Epithelial cell of prostate (primary cell): ENCODE results near the gene SRSF7.
"Not testable (repeated sequence)": the region's sequence is repeated elsewhere in the genome, so short reads cannot be mapped to it uniquely, and the experiment has no call there.

Source experiments
- DNase-seq: peaks from one replicate; pipeline ENCODE4 v3.0.0-alpha.2; 2011; ENCODE audit warnings: low read depth, low spot score
- H3K27ac ChIP-seq: fragments of 450-650 bp; 2 replicates; pipeline ENCODE4 v1.5.1; 2017; ENCODE audit warnings: mild to moderate bottlenecking

SRSF7 gene

DNA sequence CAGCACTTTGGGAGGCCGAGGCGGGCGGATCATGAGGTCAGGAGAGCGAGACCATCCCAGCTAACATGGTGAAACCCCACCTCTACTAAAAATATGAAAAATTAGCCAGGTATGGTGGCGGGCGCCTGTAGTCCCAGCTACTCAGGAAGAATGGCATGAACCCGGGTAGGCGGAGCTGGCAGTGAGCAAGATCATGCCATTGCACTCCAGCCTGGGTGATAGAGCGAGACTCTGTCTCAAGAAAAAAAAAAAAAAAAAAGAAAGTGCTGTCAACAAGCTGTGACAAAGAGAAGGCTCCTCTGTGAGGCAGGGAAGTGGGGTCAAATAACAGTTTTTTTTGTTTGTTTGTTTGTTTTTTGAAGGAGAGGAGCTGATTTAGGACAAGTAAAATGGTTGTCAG, 42.7 kb downstream of the SRSF7 start:
- DNase-seq, H3K27ac ChIP-seq: not testable (repeated sequence)

DNA sequence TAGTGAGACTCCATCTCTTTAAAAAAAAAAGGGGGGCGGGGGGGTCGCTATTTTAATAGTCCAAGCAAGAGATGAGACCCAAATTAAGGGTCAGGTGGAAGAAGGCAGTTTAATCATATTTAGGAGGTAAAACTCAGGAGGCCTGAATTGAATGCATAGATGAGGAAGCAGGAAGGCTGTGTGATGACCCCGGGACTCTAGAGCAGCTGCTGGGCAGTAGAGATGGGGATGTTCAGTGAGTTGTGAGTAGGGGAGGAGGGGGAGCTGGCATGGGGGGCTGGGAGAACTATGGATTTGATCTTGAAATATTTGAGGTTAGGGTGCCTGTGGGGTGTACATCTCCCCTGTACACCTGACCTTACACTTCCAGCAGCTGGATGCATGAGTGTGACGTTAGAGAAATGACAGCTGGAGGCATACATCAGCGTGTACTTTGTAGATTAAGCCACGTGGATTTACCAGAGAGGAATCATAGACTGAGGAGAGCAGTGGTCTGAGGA, 44.3 kb downstream of the SRSF7 start:
- no peak for DNase-seq
- no peak overlapping the region for H3K27ac ChIP-seq

DNA sequence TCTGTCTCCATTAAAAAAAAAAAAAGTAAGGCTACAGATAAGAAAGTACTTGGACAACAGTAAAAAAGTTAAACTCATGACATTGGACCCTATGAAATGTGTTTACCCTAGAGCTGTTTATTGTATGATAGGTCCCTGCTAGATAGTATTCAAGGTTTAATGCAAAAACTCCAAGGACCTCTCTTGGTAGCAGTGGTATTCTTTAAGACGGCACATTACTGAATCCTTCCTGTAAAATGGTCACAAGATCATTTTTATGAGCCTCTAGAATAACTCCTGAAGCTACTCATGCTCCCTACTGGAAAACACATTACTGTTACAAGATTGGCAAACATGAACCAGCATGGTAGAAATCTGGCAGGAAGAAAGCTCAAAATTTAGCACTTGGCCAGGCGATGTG, 46.5 kb downstream of the SRSF7 start:
- no peak overlapping the region for H3K27ac ChIP-seq
- DNase-seq = no peak

DNA sequence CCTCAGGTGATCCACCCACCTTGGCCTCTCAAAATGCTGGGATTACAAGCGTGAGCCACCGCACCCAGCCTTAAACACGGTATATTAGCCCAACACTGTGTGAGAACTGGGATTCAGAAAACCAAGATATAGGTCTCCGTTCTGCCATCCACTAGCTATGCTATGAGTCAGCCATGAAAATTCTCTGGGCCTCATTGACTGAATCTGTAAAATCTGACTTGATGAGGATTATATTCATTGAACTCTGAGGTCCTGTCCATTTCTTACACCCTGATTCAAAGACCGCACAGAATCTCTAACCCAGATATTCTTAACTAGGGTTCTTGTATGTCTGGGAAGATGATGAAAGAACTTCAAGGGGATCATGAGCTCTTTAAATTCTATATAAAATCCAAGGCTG, 47.8 kb downstream of the SRSF7 start:
- not testable (repeated sequence) for H3K27ac ChIP-seq, DNase-seq

DNA sequence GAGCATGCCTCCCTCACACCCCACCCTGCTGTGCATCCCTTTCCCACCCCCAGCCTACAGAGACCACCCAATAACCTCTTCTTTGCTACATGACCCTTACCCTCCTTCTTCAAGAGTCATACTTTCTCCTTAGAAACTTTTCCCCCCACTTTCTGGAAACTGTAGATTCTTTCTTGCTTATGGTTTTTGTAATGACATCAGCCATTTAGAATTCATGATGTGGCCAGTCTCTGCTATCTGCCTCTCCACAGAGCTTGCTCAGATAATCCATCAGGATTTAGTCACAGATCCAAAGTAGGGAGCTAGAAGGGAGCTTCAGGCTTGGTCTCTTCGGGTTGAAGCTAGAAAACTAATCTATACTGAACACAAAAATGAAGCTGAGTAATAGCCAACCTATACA, 48.7 kb downstream of the SRSF7 start:
- H3K27ac ChIP-seq = no peak overlapping the region
- no peak for DNase-seq

DNA sequence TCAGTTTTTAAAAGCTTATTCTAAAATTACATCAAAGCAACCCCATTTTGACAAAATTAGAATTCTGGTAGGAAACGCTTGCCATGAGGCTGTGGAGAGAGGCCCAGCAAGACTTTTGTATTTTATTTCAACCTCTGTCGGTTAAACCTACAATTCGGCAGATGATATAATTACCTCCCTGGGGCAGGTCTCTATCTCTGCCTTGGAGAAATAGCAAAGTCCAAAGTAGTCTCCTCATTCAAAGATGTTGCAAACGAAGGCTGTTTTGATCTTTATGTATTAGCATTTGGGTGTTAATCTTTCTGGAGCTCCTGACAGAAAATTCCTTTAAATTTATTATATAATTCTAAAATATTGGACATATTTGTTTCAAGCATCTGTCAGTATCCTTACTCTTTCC, 49.6 kb downstream of the SRSF7 start:
- no peak for DNase-seq
- H3K27ac ChIP-seq = no peak overlapping the region

DNA sequence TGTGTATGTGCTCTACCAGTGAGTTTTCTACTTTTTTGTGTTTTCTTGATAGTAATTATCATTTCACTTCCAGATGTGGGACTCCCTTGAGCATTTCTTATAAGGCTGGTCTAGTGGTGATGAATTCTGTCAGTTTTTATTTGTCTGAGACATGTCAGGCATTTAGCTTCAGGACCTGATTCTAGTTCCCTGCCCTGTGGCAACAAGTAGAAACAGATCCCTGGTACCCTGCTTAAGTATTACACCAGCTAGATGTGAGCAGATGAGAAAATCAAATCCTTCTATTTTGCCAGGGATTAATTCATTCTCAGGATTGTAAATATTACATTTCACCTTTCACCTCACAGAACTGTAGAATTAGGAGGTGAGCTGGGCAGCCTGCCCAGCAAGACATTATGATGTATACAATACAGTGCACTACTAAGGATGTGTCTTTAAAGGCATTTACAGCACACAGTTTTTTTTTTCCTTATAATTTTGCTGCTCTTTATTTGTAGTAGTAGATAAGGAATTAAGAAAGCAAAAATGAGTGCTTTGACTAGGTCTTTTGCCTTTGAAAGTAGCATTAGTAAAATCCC, 50.2 kb downstream of the SRSF7 start:
- no peak overlapping the region for H3K27ac ChIP-seq
- no peak for DNase-seq

DNA sequence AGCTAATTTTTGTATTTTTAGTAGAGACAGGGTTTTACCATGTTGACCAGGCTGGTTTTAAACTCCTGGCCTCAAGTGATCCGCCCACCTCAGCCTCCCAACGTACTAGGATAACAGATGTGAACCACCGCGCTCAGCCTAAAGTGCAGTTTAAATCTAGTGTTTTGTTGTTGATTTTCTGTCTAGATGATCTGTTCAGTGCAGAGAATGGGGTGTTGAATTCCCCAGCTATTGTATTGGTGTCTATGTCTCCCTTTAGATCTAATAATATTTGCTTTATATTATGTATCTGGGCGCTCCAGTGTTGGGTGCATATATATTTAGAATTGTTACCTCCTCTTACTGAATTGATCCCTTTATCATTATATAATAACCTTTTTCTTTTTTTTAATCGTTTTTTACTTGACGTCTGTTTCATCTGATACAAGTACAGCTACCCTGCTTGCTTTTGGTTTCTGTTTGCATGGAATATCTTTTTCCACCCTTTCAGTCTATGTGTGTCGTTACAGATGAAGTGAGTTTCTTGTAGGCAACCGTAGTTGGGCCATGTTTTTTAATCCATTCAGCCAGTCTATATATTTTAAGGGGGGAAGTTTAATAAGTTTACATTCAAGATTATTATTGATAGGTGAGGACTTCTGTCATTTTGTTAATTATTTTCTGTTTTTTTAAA, 50.9 kb downstream of the SRSF7 start:
- H3K27ac ChIP-seq = no peak overlapping the region
- no peak for DNase-seq

DNA sequence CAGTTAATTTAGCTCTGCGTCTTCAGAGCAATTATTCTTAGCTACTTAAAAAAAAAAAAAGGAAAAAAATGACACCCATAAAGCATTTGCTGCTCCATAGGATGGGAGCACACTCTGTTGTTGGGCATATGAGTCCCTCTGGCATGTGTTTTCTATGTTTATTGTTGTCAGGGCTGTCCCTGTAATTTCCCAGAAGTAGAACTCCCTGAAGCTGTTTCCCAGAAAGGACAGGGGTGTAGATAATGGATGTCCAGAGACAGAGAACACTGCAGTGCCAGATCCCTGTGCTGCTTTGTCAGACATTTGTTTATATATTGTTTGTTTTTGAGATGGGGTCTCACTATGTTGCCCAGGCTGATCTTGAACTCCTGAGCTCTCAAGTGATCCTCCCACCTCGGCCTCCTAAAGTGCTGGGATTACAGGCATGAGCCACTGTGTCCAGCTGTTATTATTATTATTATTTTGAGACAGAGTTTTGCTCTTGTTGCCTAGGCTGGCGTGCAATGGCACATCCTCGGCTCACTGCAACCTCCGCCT, 52.6 kb downstream of the SRSF7 start:
- no peak overlapping the region for H3K27ac ChIP-seq
- no peak for DNase-seq

DNA sequence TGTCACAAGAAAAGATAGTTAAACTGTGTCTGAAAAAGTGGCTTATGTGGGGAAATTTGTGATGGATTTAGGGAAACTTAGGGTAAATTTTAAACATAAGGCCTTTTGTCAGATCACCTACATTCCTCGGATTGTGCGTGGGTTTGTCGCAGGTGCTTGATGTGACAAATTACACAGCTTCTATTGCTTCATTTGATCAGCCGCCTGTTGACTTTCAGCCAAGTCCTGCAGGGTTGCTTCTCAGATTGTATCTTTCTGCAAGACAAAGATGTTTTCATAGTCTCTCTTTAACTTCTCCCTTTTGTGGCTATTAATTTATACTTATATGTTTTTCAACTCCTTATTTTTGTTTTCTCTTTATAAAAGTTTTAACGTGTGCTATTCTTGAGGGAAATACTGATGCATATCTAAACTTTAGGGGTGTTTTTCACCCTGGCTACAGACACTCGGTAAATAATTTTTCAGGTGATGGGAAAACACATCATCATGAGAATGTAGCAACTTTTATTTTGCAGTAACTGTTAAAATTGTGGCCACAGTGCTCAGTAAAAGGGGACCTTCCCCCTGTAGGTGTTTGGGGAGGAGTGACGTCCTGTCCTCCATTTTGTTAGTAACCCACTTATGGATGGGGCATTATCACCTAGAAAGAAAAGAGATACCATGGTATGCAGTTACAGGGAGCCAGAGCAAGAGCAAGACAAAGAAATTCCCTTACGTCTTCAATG, 53.9 kb downstream of the SRSF7 start:
- no peak overlapping the region for H3K27ac ChIP-seq
- DNase-seq = no peak
